Uterus (tissue), 4 donors: ENCODE data around the gene TAS2R43. TPM values are rescaled to one million over a fixed set of nuclear protein-coding genes. Genes with fewer than 3 reads are reported as not detected.
"Not testable (repeated sequence)": the region's sequence is repeated elsewhere in the genome, so short reads cannot be mapped to it uniquely, and the experiment has no call there.

Source experiments
- DNase-seq, 2 donors: peaks; one replicate each; pipeline ENCODE4 v3.0.0-alpha.2; 2019 to 2020
- H3K27ac ChIP-seq, 2 donors: fragments of 200-600 bp; sonication (generic); 1 replicate in 1 of 2; 2 replicates in 1 of 2; pipeline ENCODE4 v1.5.1; 2016 to 2018
- H3K27me3 ChIP-seq, 2 donors: fragments of 200-600 bp; sonication (generic); one replicate each; pipeline ENCODE4 v1.5.1; 2018 to 2019; ENCODE audit warnings: control low read depth in 1 of 2
- H3K36me3 ChIP-seq, 2 donors: fragments of 200-600 bp; sonication (generic); one replicate each; pipeline ENCODE4 v1.5.1; 2019; ENCODE audit warnings: control low read depth in 1 of 2
- H3K4me1 ChIP-seq, 2 donors: fragments of 200-600 bp; sonication (generic); one replicate each; pipeline ENCODE4 v1.5.1; 2018 to 2019; ENCODE audit warnings: control low read depth in 1 of 2
- H3K4me3 ChIP-seq, 2 donors: fragments of 200-600 bp; sonication (generic); 1 replicate in 1 of 2; 2 replicates in 1 of 2; pipeline ENCODE4 v1.5.1; 2018 to 2019; ENCODE audit warnings: mild to moderate bottlenecking in 1 of 2
- H3K9me3 ChIP-seq, 2 donors: fragments of 200-600 bp; sonication (generic); one replicate each; pipeline ENCODE4 v1.5.1; 2019; ENCODE audit warnings: control low read depth in 1 of 2
- POLR2A ChIP-seq, 2 donors: fragments of 450-650 bp; IDR thresholded peaks; one replicate each; pipeline ENCODE4 v1.6.1; 2016; ENCODE audit warnings: antibody characterized with exemption in 2 of 2, mild to moderate bottlenecking in 1 of 2, moderate library complexity in 1 of 2
- intact Hi-C: fragments of 100-400 bp; cut with DNase I; formaldehyde crosslinking; loops from one replicate; pipeline ENCODE4 v1.15.1; 2023; ENCODE audit warnings: low total_unique reads
- total RNA-seq, 4 donors: library from RNA; depleted of rRNA in 3 of 4; stranded (reverse); fragments of >200 nt in 3 of 4; gene quantifications; one replicate each; pipeline versions ENCODE4 v1.1.0 to v1.2.4, GENCODE V29; 2014 to 2023
- TF ChIP-seq, protein P1 (sequence below), 4 experiments: fragments of 200-600 bp in 2 of 4; fragments of 450-650 bp in 2 of 4; sonication (generic) in 2 of 4; IDR thresholded peaks; one replicate each; pipeline ENCODE4 v1.5.1; 2016 to 2019; ENCODE audit warnings: antibody characterized with exemption in 4 of 4, mild to moderate bottlenecking in 2 of 4, moderate library complexity in 1 of 4
- donor health status: DM: yes; HTN: yes; CAD: no.

Gene TAS2R43
- total RNA-seq, 4 donors from 2014 or later: 0.29 to 19.5 (median 7.7) TPM; not detected in 1

DNA sequence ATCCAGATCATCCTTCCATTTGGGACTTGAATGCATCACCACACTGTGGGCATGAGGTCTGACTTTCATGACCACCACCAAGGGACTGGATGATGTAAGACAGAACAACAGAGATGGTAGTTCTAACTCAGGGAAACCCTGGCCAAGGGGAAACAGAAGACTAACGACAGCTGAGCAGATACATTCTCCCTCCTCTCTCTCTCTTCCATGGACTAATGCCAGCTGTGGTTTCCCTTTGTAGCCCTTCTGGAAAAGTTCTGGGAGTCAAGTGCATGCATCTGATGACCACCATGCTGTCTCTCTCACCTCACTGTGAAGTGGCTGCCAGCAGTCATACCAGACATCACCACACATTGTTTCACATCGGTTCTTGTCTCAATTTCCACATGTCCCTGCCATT lies 38.9 kb upstream of the TAS2R43 start:
- TF ChIP-seq, protein P1, sequence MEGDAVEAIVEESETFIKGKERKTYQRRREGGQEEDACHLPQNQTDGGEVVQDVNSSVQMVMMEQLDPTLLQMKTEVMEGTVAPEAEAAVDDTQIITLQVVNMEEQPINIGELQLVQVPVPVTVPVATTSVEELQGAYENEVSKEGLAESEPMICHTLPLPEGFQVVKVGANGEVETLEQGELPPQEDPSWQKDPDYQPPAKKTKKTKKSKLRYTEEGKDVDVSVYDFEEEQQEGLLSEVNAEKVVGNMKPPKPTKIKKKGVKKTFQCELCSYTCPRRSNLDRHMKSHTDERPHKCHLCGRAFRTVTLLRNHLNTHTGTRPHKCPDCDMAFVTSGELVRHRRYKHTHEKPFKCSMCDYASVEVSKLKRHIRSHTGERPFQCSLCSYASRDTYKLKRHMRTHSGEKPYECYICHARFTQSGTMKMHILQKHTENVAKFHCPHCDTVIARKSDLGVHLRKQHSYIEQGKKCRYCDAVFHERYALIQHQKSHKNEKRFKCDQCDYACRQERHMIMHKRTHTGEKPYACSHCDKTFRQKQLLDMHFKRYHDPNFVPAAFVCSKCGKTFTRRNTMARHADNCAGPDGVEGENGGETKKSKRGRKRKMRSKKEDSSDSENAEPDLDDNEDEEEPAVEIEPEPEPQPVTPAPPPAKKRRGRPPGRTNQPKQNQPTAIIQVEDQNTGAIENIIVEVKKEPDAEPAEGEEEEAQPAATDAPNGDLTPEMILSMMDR (IDR thresholded peaks at IDR 0.05): no peak
- intact Hi-C loops: no loop called here
- no peak for DNase-seq
- no peak overlapping the region for H3K4me3 ChIP-seq
- H3K4me1 ChIP-seq: no peaks in the 10 kb centered on the region
- no peaks in the 10 kb centered on the region for H3K27me3 ChIP-seq
- H3K9me3 ChIP-seq: no peaks in the 10 kb centered on the region
- no peaks in the 10 kb centered on the region for H3K36me3 ChIP-seq
- no peak overlapping the region for H3K27ac ChIP-seq

DNA sequence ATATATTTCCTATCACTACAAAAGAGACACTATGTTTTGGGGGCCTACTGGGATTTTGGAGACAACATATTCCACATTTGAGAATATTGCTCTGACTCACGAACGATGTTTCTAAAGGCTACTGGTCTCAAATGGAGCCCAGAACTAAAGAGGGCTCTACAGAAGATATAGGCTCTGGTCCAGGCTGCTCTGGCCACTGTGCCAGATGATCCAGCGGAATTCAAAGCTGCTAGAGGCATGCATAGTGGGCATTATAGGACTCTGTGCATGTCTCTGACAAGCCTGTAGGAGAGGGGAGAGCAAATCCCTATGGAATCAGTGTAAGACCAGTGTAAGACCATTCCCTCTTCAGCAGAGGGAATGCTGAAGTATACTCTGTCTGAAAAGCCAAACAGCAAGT lies 38.3 kb upstream of the TAS2R43 start:
- no peak for TF ChIP-seq POLR2A (IDR thresholded peaks at IDR 0.05)
- TF ChIP-seq, protein P1 (IDR thresholded peaks at IDR 0.05): no peak
- no peaks in the 10 kb centered on the region for H3K36me3 ChIP-seq
- H3K4me3 ChIP-seq: no peak overlapping the region
- H3K27me3 ChIP-seq: no peaks in the 10 kb centered on the region
- H3K27ac ChIP-seq: no peak overlapping the region
- no peak for DNase-seq
- intact Hi-C loops: no loop called here
- H3K9me3 ChIP-seq: no peaks in the 10 kb centered on the region
- no peaks in the 10 kb centered on the region for H3K4me1 ChIP-seq

DNA sequence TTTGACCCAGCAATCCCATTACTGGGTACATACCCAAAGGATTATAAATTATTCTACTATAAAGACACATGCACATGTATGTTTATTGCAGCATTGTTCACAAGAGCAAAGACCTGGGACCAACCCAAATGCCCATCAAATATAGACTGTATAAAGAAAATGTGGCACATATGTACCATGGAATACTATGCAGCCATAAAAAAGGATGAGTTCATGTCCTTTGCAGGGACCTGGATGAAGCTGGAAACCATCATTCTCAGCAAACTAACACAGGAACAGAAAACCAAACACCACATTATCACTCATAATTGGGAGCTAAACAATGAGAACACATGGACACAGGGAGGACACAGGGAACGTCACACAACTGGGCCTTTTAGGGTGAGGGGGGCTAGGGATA lies 22.0 kb upstream of the TAS2R43 start:
- DNase-seq, H3K9me3 ChIP-seq, H3K27ac ChIP-seq, H3K36me3 ChIP-seq, H3K4me1 ChIP-seq, intact Hi-C loops, H3K27me3 ChIP-seq, H3K4me3 ChIP-seq: not testable (repeated sequence)

DNA sequence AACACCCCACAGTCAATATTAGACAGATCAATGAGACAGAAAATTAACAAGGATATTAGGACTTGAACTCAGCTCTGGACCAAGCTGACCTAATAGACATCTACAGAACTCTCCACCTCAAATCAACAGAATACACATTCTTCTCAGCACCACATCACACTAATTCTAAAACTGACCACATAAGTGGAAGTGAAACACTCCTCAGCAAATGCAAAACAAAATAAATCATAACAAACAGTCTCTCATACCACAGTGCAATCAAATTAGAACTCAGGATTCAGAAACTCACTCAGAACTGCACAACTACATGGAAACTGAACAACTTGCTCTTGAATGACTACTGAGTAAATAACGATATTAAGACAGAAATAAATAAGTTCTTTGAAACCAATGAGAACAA lies 19.1 kb upstream of the TAS2R43 start:
- H3K27me3 ChIP-seq, DNase-seq, intact Hi-C loops, H3K4me1 ChIP-seq, H3K36me3 ChIP-seq, H3K9me3 ChIP-seq, H3K27ac ChIP-seq, H3K4me3 ChIP-seq: not testable (repeated sequence)

DNA sequence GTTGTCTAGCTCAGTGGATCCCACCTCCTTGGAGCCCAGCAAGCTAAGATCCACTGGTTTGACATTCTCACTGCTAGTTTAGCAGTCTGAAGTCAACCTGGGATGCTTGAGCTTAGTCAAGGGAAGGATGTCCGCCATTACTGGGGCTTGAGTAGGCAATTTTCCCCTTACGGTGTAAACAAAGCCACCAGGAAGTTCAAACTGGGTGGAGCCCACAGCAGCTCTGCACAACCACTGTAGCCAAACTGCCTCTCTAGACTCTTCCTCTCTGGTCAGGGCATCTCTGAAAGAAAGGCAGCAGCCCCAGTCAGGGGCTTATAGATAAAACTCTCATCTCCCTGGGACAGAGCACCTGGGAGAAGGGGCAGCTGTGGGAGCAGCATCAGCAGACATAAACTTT lies 16.7 kb upstream of the TAS2R43 start:
- DNase-seq: no peak
- no peak overlapping the region for H3K27ac ChIP-seq
- no peaks in the 10 kb centered on the region for H3K27me3 ChIP-seq
- no peaks in the 10 kb centered on the region for H3K4me1 ChIP-seq
- no peaks in the 10 kb centered on the region for H3K9me3 ChIP-seq
- no peak for TF ChIP-seq POLR2A (IDR thresholded peaks at IDR 0.05)
- TF ChIP-seq, protein P1 (IDR thresholded peaks at IDR 0.05): no peak
- H3K4me3 ChIP-seq: no peak overlapping the region
- H3K36me3 ChIP-seq: no peaks in the 10 kb centered on the region
- intact Hi-C loops: no loop called here

DNA sequence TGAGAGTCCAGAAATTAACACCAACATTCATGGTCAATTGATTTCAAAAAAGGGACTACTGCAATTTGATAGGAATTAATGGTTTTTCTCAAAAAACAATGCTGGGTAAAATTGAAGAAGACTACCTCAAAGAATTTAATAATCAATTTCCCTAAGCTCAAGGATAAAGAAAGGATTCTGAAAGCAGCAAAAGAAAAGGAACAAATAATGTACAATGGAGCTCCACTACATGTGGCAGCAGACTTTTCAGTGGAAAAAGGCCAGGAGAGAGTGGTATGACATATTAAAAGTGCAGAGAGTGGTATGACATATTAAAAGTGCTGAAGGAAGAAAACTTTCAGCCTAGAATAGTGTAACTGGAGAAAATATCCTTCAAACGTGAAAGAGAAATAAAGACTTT lies 15.6 kb upstream of the TAS2R43 start:
- H3K9me3 ChIP-seq: no peaks in the 10 kb centered on the region
- DNase-seq: no peak
- no peak overlapping the region for H3K4me3 ChIP-seq
- no peak for TF ChIP-seq POLR2A (IDR thresholded peaks at IDR 0.05)
- TF ChIP-seq, protein P1 (IDR thresholded peaks at IDR 0.05): no peak
- no peaks in the 10 kb centered on the region for H3K36me3 ChIP-seq
- no peak overlapping the region for H3K27ac ChIP-seq
- intact Hi-C loops: no loop called here
- no peaks in the 10 kb centered on the region for H3K4me1 ChIP-seq
- no peaks in the 10 kb centered on the region for H3K27me3 ChIP-seq
